Nasal cavity respiratory epithelium epithelial cell of viscerocranial mucosa (primary cell): ENCODE data around the gene COL11A1. TPM values are rescaled to one million over a fixed set of nuclear protein-coding genes. Genes with fewer than 3 reads are reported as not detected.

Source experiments
- total RNA-seq: library from RNA; depleted of rRNA; stranded (reverse); fragments of >200 nt; gene quantifications from 2 replicates; pipeline ENCODE4 v1.2.3, GENCODE V29; 2014

COL11A1 gene
- under 0.01 and 0.07 TPM in 2 replicates for total RNA-seq

DNA sequence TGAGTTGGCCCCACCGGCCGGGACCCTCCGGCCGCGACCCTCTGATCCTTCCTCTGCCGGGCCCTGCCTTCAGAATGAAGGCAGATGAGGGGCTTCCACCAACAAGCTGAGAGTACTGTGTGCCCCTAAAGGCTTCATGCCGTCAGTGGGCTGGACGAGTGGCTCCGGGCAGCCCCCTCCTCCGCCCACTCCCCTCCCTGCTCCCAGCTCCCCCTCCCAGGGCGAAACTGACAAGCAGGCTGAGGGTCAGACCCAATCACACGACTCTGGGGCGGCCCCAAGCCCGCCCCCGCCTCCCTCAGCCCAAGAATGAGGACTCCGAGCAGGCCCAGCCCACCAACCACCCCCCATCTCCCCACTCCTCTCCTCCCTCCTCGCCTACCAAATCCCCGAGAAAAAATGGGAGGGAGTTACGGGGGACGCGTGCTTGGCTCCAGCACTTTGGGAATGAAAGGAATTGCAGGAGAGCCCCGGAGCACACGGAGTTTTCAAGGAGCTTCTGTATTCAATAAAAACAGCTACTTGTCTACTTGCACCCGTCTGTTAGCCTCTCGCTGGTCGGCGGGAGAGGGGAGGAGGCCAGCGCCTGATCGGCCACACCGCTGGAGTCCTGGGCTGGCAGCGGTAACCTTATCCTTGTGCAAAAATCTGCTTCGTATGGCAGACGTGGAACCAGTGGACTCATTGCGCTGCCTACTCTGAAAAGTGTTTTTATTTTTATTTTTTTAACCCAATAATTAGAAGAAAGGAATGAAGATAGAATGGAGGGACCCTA is at the start of gene COL11A1:
Gene COL11A1, minus strand, starts transcription at position 147 of the 775 bp plus-strand sequence. CDS start 344 bp downstream, outside the sequence.

